H1 (cell line): ENCODE measurements around the gene CEP192. TPM values are rescaled to one million over a fixed set of nuclear protein-coding genes. Genes with fewer than 3 reads are reported as not detected.

Experiments
- RBBP5 ChIP-seq: IDR thresholded peaks from 2 replicates; pipeline ENCODE4 v1.7.1; 2012; ENCODE audit warnings: low read depth, mild to moderate bottlenecking, inconsistent platforms, low read length, moderate library complexity, borderline replicate concordance
- polyA plus RNA-seq, 7 experiments: library from polyadenylated mRNA; depleted of rRNA in 3 of 7; stranded (reverse) in 5 of 7; unstranded in 2 of 7; fragments of >200 nt in 5 of 7; fragments of 200-250 nt in 2 of 7; gene quantifications; 1 replicate in 5 of 7; 2 replicates in 1 of 7; 4 replicates in 1 of 7; pipeline versions ENCODE4 v1.2.1 to v1.2.3, GENCODE V29; 2011 to 2013; ENCODE audit warnings: missing spikeins in 2 of 7, mixed read lengths in 2 of 7
- total RNA-seq: library from RNA; stranded (reverse); fragmentation: NEBNext Ultra II Directional; extraction: Animal tissue kit (Norgen Biotek cat#: 25700); gene quantifications from 2 replicates; pipeline ENCODE4 v1.2.1, GENCODE V29; 2021

Gene CEP192
- total and polyA plus RNA-seq, 2 of the 8 experiments (the other 6 are each of a cell fraction or from before 2014, with no cell fraction given), result 13.4 to 23.1 TPM

GRCh38 chr18:13014818-13015217 lies 23.7 kb downstream of the CEP192 start (continued):
- no peak for TF ChIP-seq RBBP5
- TF ChIP-seq, all 59 proteins: peak for 0
